Measurements from ENCODE around the gene DTX3. TPM values are rescaled to one million over a fixed set of nuclear protein-coding genes. Genes with fewer than 3 reads are reported as not detected.

Gene DTX3
- total RNA-seq, 1 experiment from 2014 or later, result 61.7 TPM

- CTCF ChIA-PET, result no interaction called here
- no peak for DNase-seq (ENCODE audit: low spot score)
- Histone ChIP-seq H3K27ac (ENCODE audit: low read depth, low read length, poor library complexity, severe bottlenecking) (no peak overlapping the region), H3K36me3 (ENCODE audit: insufficient read depth, low read length, poor library complexity, severe bottlenecking) (peaks cover 14% of the 10 kb centered on the region), H3K4me3 (ENCODE audit: low read depth, low read length, poor library complexity, severe bottlenecking) (no peak overlapping the region), H3K27me3 (replicated peaks; ENCODE audit: insufficient read depth, low read depth, low read length, poor library complexity) (peaks cover 13% of the 10 kb centered on the region), H3K4me1 (ENCODE audit: insufficient read depth, low read length, poor library complexity, severe bottlenecking) (peaks cover 7% of the 10 kb centered on the region), H3K9me3 (ENCODE audit: low read depth, low read length, poor library complexity, severe bottlenecking) (no peaks in the 10 kb centered on the region)
- TF ChIP-seq EZH2 (IDR thresholded peaks at IDR 0.05; ENCODE audit: borderline replicate concordance, low read depth, low read length, poor library complexity, severe bottlenecking), result no peak
- TF ChIP-seq CTCF (conservative IDR thresholded peaks at IDR 0.05; ENCODE audit: low read depth, low read length), result no peak
- BruUV-seq (replicated peaks), result TSS peak; percentile 32
- intact Hi-C loops (cut with micrococcal nuclease; ENCODE audit: unreplicated experiment), result loop anchor here (2.0 kb wide), 1 partner anchor 163 kb away; no protein-coding TSS in a partner anchor
- POLR2A ChIA-PET (ENCODE audit: low non-redundant PET), result no interaction called here
Measured at GRCh38 chr12:57623811-57624390, 19.3 kb downstream of the DTX3 start.

DNA sequence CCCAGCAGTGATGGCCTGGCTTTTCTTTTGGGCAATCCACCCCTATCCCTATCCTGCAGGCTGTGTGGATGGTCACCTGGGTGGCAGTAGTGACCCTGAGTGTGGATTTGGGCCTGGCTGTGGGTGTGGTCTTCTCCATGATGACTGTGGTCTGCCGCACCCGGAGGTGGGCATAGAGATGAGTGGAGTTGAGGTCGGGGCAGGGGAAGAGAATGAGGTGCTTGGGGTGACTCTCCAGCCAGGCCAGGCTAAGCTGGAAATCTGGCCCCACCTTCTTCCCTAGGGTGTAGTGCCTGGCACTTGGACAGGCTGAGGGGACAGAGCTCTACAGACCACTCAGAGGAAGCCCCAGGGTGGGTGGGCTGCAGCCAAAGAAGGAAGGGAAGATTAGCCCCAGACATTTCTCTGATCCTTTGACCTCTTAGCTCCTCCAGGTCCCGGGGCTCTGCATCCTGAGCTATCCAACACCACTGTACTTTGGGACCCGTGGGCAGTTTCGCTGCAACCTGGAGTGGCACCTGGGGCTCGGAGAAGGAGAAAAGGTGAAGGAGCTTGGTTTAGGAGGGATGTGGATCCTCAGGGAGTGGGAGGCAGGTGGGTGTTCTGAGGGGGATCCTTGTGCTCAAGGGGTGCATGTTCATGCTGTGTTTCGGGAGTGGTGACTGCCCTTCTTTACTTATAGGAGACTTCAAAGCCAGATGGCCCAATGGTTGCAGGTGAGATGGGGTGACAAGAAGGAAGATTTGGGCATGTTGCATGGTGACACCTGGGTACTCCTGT is 20.0 kb downstream of the DTX3 start:
- H3K27ac ChIP-seq (ENCODE audit: low read depth, low read length, poor library complexity, severe bottlenecking), result no peak overlapping the region
- H3K9me3 ChIP-seq (ENCODE audit: low read depth, low read length, poor library complexity, severe bottlenecking), result no peaks in the 10 kb centered on the region
- CTCF ChIA-PET, result no interaction called here
- BruUV-seq (replicated peaks), result no TSS peak
- peaks cover 13% of the 10 kb centered on the region for H3K27me3 ChIP-seq (replicated peaks; ENCODE audit: insufficient read depth, low read depth, low read length, poor library complexity)
- TF ChIP-seq EZH2 (IDR thresholded peaks at IDR 0.05; ENCODE audit: borderline replicate concordance, low read depth, low read length, poor library complexity, severe bottlenecking) (no peak), CTCF (conservative IDR thresholded peaks at IDR 0.05; ENCODE audit: low read depth, low read length) (no peak)
- DNase-seq (ENCODE audit: low spot score), result no peak
- peaks cover 7% of the 10 kb centered on the region for H3K4me1 ChIP-seq (ENCODE audit: insufficient read depth, low read length, poor library complexity, severe bottlenecking)
- intact Hi-C loops (cut with micrococcal nuclease; ENCODE audit: unreplicated experiment), result no loop called here
- H3K4me3 ChIP-seq (ENCODE audit: low read depth, low read length, poor library complexity, severe bottlenecking), result no peak overlapping the region
- peaks cover 17% of the 10 kb centered on the region for H3K36me3 ChIP-seq (ENCODE audit: insufficient read depth, low read length, poor library complexity, severe bottlenecking)
- POLR2A ChIA-PET (ENCODE audit: low non-redundant PET), result no interaction called here

GRCh38 chr12:57625261-57626032 is 20.8 kb downstream of the DTX3 start:
- H3K4me1 ChIP-seq (ENCODE audit: insufficient read depth, low read length, poor library complexity, severe bottlenecking), result peaks cover 7% of the 10 kb centered on the region
- BruUV-seq (replicated peaks), result no TSS peak
- ChIA-PET CTCF (interaction anchor here (0.6 kb wide), 1 partner anchor 382 kb away, joined by 3 read pairs; no protein-coding TSS in a partner anchor), POLR2A (ENCODE audit: low non-redundant PET) (no interaction called here)
- H3K27ac ChIP-seq (ENCODE audit: low read depth, low read length, poor library complexity, severe bottlenecking), result no peak overlapping the region
- peaks cover 21% of the 10 kb centered on the region for H3K36me3 ChIP-seq (ENCODE audit: insufficient read depth, low read length, poor library complexity, severe bottlenecking)
- H3K9me3 ChIP-seq (ENCODE audit: low read depth, low read length, poor library complexity, severe bottlenecking), result no peaks in the 10 kb centered on the region
- peaks cover 11% of the 10 kb centered on the region for H3K27me3 ChIP-seq (replicated peaks; ENCODE audit: insufficient read depth, low read depth, low read length, poor library complexity)
- H3K4me3 ChIP-seq (ENCODE audit: low read depth, low read length, poor library complexity, severe bottlenecking), result no peak overlapping the region
- intact Hi-C loops (cut with micrococcal nuclease; ENCODE audit: unreplicated experiment), result no loop called here
- no peak for TF ChIP-seq CTCF (conservative IDR thresholded peaks at IDR 0.05; ENCODE audit: low read depth, low read length)
- TF ChIP-seq EZH2 (IDR thresholded peaks at IDR 0.05; ENCODE audit: borderline replicate concordance, low read depth, low read length, poor library complexity, severe bottlenecking), result no peak
- no peak for DNase-seq (ENCODE audit: low spot score)
